Hematopoietic multipotent progenitor cell treated with erythropoietin and hydrocortisone succinate and interleukin-3 and kit ligand, for 15 days (in vitro differentiated cells): ENCODE measurements around the gene SMIM12.
A peak's percentile ranks its signal among the peaks of the same experiment; 100 is the strongest.

Experiments used
- DNase-seq: peaks from one replicate; pipeline ENCODE4 v3.0.0-alpha.2; 2015; ENCODE audit warnings: low spot score

SMIM12 gene

GRCh38 chr1:34872133-34872503 lies 12.6 kb upstream of the SMIM12 start:
- no peak for DNase-seq

GRCh38 chr1:34871443-34872132 lies 12.0 kb upstream of the SMIM12 start:
- DNase-seq: no peak

- no peak for DNase-seq
These were observed 10.8 kb upstream of the SMIM12 start for GRCh38 chr1:34870395-34870794.

- no peak for DNase-seq
These were observed 10.2 kb upstream of the SMIM12 start for GRCh38 chr1:34869760-34870159.

GRCh38 chr1:34868230-34869049 lies 8.9 kb upstream of the SMIM12 start:
- DNase-seq: no peak

GRCh38 chr1:34867415-34867814 lies 7.9 kb upstream of the SMIM12 start:
- DNase-seq: no peak

GRCh38 chr1:34866762-34867109 lies 7.2 kb upstream of the SMIM12 start:
- no peak for DNase-seq

GRCh38 chr1:34865981-34866761 lies 6.6 kb upstream of the SMIM12 start:
- DNase-seq: peak; percentile 82

GRCh38 chr1:34865573-34865972 lies 6.0 kb upstream of the SMIM12 start:
- no peak for DNase-seq

GRCh38 chr1:34864759-34865158 lies 5.2 kb upstream of the SMIM12 start:
- DNase-seq: no peak

- no peak for DNase-seq
These were observed 4.0 kb upstream of the SMIM12 start for GRCh38 chr1:34863501-34863900.

GRCh38 chr1:34858901-34859445 lies 576 bp downstream of the SMIM12 start:
- peak; percentile 45 for DNase-seq

- no peak for DNase-seq
These were observed 2.9 kb downstream of the SMIM12 start for GRCh38 chr1:34856697-34857096.

GRCh38 chr1:34852677-34853217 lies 6.8 kb downstream of the SMIM12 start:
- DNase-seq: peak; percentile 92

GRCh38 chr1:34851431-34852105 lies 8.0 kb downstream of the SMIM12 start:
- no peak for DNase-seq

GRCh38 chr1:34850382-34850781 lies 9.2 kb downstream of the SMIM12 start:
- DNase-seq: no peak

GRCh38 chr1:34847094-34847493 lies 12.5 kb downstream of the SMIM12 start:
- no peak for DNase-seq

GRCh38 chr1:34846265-34846664 lies 13.3 kb downstream of the SMIM12 start:
- DNase-seq: no peak

- DNase-seq: no peak
These were observed 14.2 kb downstream of the SMIM12 start for GRCh38 chr1:34845131-34845901.

- no peak for DNase-seq
These were observed 15.3 kb downstream of the SMIM12 start for GRCh38 chr1:34844252-34844634.
